CD4-positive, alpha-beta T cell treated with Interleukin-15 for 1 hour (primary cell): ENCODE results near the gene SCG2.

Experiments
- DNase-seq: peaks from one replicate; pipeline ENCODE4 v3.0.0-alpha.2; 2020

Gene SCG2

DNA sequence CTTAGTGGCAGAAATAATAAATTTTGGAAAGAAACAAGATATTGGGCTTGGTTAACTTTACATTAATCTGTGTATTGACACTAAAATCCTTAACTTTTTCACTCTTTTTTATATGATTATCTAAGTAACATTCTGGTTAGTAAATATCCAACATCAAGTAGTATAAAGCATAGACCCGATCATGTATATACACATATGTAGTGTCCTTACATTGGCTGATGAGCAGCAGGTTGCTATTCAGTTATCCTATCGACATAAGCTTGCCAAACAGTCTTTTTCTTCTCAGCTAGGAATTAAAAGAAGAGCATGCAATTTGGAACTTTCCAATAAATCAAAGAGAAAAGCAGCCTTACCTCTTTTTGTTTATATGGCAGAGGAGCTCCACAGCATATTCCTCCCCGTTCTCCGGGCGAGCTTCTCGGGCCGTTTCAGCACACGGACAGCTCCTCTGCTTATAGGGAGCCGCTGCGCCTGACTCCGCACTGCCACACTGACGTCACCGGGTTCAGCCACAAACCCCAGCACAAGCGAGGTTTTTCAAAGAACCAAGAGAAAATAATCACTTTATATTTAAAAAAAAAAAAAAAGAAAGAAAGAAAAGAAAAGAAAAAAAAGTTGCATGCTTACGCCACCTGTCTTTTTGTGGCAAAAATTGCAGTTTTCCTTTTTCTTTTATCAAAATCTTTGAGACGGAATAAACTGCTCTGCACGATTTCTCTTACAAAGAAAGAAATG is at the start of gene SCG2:
TSS of gene SCG2 (minus strand) at position 430 of the 735 bp plus-strand sequence. CDS start 3,079 bp downstream, outside the sequence.
- DNase-seq, result peak; percentile 18

GRCh38 chr2:223649554-223650533 is 47.7 kb upstream of the SCG2 start:
- DNase-seq, result no peak

DNA sequence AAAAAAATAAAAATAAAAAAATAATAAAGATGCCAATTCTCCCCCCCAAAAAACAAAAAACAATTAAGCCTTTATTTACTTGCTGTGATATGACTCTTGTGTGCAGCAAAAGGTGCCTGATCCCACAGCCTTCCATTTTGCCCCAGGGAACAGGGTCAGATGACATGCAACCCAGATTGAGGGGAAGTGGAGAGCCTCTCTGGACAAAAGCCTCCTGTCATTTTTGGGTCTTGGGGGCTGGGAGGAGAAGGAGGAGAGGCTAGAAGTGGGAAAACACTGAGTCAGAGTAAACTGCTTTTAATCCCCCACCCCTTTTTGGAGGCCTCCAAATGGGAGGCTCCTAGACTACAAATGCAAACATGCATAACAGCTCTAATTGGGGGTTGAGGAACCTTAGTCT is 46.6 kb upstream of the SCG2 start:
- DNase-seq, result no peak

DNA sequence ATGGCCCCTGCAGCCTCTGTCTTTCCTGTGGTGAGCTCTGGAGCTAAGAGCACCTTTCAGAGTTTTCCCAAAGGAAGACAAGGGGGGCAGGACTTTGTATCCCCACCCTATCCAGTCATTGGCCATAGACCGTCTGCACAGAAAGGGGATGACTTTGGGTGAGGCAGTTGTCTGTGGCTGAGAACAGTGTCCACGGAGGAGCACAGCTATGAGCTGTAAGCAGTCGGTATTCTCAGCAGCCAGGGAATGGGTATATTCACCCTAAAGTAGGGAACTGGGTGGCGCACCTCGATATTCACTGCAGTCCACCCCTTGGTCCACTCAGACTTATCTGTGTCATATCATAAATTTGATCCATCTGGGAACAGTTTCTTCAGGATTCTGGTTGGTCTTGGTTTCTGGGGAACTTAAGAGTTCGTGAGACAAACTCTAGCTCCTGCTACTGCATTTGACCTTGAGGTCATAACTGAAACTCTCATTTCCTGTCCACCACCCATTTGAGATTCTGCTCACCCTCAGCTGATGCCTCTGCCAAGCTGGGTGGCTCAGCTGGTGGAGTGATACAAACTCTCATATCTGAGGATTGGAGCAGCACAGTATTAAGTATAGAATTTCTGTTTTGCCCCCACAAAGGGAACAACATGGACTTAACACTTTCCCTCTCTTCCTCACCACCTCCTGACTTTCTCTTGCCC is 45.2 kb upstream of the SCG2 start:
- no peak for DNase-seq

DNA sequence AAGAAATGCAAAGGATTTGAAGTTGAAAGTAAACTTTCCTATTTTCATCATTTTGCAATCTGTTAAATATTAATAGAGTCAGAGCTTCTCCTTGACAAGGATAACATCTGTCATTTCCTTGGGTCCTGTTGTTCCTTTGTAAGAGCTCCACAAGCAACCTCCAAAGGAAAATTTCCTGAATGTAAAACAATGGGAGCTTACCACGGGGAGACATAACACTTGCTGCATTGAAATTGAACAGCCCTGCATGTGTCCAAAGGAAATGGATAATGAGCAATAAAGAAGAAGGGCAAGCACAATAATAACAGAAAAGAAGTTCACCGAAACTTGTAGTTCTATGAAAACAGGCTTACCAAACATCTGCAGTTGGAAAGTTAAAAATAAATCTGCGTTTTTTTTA is 42.0 kb upstream of the SCG2 start:
- DNase-seq, result no peak

GRCh38 chr2:223643309-223643708 is 41.1 kb upstream of the SCG2 start:
- DNase-seq, result no peak

DNA sequence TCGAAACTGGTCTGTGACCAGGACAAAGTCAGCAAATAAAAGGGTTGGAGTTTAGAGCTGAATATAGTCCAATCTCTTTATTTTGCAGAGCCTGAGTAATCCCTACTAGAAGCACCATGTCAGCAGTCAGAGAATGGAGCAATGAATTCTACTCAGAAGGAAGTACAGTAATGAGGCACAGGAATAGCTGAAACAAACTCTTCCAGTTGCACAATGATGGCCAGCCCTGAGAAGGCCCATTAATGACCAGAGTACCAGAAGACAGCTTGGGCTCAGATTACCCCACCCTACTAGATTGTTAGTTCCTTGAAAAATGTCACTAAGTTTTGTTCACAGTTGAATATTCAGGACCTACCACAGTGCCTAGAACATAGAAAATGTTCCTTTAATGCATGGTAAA is 40.3 kb upstream of the SCG2 start:
- DNase-seq, result no peak

DNA sequence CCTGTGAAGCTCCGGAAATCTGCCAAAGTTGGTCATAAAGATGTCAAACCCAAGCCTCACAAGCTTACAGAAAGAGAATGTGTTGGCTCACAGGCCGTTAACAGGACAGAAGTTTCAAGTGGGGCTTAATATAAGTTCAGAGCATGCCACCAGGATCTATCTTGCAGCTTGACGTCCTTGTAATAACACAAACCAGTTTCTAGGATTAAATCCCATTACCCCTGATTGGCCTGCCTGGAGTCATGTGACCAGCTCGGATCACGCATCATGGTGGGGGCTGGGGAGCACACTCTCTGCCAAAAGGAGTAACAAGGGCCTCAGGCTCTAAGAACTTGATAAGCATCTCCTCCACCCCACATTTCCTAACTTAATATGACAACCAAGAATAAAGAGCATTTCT is 38.9 kb upstream of the SCG2 start:
- DNase-seq, result no peak

GRCh38 chr2:223635080-223635479 is 32.9 kb upstream of the SCG2 start:
- DNase-seq, result no peak

- no peak for DNase-seq
These were observed 32.1 kb upstream of the SCG2 start for GRCh38 chr2:223634238-223634637.

GRCh38 chr2:223633656-223634055 is 31.5 kb upstream of the SCG2 start:
- DNase-seq, result no peak

DNA sequence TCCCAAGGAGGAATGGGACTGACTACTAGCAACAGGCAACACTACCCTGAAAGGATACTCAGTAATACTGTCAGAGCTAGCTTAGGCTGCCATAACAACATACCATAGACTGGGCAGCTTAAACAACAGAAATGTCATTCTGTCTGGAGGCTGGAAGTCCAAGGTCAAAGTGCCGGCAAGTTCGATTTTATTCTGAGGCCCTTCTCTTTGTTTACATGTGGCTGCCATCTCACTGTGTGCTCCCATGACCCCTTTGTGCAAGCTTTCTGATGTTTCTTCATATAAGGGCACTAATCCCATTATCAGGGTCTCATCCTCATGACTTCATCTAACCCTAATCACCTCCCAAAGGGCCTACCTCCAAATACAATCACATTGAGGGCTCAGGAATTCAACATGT is 30.7 kb upstream of the SCG2 start:
- no peak for DNase-seq

- no peak for DNase-seq
These were observed 24.6 kb upstream of the SCG2 start for GRCh38 chr2:223626716-223627115.

- no peak for DNase-seq
These were observed 23.5 kb upstream of the SCG2 start for GRCh38 chr2:223625652-223626051.

- DNase-seq, result no peak
These were observed 19.7 kb upstream of the SCG2 start for GRCh38 chr2:223621901-223622300.

GRCh38 chr2:223619486-223620129 is 17.4 kb upstream of the SCG2 start:
- no peak for DNase-seq

DNA sequence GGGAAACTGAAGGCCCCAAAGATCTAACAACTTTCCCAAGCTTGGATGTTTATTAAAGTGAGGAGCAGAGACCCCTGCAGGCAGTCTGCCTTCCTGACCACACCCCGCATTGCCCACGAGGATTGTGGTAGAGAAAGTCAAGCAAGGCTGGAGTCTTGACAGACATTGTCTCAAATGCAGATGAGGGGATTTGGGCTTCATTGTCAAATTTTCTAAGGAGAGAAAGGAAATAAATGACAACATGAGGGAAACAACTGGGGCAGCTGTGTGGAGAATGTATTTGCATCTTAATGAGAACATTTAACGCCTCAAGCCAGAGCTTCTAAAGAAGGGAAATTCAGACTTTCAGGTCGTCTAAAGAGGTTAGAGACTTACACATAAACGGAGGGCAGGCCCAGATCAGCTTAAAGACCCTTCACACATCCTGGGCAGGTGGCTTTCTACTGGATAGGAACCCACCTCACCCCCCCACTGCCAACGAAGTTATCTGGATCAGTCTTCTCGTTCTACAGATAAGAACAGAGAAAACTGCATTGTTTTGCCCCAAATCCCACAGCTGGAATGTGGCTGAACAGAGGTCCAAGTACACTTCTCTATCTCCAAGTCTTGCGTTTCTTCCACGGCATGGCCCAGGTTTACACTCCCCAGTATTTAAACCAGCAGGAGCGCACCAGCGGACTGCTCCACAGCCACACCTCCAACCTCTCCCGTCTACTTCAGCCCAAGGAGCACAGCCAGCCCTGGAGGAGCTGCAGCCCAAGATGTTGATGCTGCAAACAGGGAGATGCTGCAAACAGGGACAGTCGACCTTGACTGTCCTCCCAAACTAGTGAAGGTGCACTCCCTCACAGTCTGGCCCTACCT is 16.2 kb upstream of the SCG2 start:
- no peak for DNase-seq

DNA sequence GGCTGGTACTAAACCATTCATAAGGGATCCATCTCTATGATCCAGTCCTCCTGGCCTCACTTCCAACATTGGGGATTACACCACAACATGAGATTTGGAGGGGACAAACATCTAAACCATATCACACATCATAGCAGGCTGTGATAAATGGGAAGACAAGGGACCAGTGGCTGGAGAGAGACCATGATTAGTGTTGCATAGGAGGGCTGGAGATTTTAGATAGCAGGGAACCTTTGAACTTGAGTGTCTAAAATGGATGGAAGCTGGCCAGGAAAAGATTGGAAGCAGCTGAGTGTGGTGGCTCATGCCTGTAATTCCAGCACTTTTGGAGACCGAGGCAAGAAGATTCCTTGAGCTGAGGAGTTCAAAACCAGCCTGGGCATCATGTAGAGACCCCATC is 12.4 kb upstream of the SCG2 start:
- no peak for DNase-seq

DNA sequence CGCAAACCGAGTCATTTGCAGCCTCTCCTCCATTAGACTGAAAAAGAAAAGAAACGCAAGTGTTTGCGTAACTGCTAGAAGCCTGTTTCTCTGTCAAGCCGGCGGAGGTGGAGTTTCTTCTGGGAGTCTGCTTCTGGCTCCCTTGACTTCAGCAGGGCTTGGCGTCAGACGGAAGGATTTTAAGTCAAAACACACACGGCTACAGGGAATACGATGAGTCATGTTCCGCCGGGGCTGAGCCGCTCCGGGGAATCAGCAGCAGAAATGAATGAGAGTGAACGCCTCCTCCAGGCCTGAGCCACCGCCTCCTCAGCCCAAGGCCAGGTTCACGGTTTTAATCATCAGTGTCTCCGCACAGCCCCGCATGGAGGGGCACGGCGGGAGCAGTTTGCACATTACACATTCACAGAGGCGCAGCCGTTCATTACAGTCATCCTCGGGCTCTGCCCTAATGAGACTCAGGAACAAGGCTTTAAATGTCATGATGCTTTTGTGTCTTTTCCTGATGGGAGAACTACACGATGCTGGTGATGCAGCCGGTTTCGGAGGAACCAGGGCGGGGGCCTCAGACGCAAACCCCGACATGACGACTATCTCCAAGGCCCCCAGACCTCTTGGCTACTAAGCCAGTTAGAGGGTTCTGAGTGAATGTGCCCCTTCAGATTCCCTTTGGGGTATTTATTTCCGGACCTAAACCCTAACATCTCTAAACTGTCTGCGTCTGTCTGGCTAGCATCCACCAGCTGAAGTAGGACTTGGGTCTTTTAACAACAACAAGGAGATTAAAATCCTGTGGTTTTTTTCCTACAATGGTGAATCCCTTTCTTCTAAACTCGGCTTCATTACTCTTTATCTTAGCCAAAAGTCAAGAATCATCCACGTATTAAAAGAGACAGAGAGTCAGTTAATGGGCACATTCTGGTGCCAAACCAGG is 11.1 kb upstream of the SCG2 start:
- no peak for DNase-seq

DNA sequence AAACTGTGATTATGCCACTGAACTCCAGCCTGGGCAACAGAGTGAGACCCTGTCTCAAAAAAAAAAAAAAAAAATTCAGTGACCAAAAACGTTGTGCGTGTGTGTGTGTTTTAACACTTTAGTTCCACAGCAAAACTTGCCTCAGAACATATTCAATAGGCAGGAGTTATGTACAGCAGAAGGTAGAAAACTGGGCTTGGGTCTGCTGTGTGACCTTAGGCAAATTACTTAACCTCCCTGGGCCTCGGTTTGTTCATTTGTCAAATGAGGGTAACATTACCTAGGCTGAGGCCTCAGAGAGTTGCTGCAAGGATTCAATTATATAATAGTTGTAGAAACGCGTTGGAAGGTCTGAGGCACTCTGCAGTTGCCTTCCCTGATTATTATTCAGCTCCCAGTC is 10.3 kb upstream of the SCG2 start:
- no peak for DNase-seq

GRCh38 chr2:223611061-223611460 is 8.9 kb upstream of the SCG2 start:
- no peak for DNase-seq
